ENCODE measurements around the gene SLCO4A1.

DNA sequence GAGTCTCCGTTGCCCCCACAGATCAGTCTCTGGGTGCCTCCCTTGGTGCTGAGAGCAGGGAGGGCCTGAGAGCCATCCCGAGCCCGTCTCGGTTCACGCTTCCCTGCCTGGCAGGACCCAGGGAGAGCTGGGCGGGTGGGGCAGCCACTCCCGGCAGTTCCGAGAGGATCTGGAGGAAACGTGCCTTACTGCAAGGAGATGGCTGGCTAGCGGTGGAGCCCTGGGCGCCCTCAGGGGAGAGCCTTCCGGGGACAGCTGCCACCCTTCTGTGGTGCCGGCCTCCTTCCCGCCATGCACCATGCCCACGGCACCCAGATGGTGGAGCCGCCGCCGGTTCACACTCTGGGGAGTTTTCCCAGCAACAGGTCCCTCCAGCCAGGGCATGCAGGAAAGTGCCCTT, 45.8 kb upstream of the SLCO4A1 start:
- TF ChIP-seq, protein P1, sequence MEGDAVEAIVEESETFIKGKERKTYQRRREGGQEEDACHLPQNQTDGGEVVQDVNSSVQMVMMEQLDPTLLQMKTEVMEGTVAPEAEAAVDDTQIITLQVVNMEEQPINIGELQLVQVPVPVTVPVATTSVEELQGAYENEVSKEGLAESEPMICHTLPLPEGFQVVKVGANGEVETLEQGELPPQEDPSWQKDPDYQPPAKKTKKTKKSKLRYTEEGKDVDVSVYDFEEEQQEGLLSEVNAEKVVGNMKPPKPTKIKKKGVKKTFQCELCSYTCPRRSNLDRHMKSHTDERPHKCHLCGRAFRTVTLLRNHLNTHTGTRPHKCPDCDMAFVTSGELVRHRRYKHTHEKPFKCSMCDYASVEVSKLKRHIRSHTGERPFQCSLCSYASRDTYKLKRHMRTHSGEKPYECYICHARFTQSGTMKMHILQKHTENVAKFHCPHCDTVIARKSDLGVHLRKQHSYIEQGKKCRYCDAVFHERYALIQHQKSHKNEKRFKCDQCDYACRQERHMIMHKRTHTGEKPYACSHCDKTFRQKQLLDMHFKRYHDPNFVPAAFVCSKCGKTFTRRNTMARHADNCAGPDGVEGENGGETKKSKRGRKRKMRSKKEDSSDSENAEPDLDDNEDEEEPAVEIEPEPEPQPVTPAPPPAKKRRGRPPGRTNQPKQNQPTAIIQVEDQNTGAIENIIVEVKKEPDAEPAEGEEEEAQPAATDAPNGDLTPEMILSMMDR (IDR thresholded peaks at IDR 0.05), result no peak
- no peak for TF ChIP-seq EP300 (IDR thresholded peaks at IDR 0.05)
- no peak for TF ChIP-seq POLR2AphosphoS5 (IDR thresholded peaks at IDR 0.05)
- TF ChIP-seq POLR2A (IDR thresholded peaks at IDR 0.05), result no peak
